Glomerular visceral epithelial cell (primary cell): ENCODE measurements around the gene DPYSL4.

Experiments used
- DNase-seq: peaks from one replicate; pipeline ENCODE4 v3.0.0-alpha.2; 2016; ENCODE audit errors: extremely low spot score

The DPYSL4 gene

GRCh38 chr10:132241086-132241485 is 54.3 kb downstream of the DPYSL4 start:
- no peak for DNase-seq

DNA sequence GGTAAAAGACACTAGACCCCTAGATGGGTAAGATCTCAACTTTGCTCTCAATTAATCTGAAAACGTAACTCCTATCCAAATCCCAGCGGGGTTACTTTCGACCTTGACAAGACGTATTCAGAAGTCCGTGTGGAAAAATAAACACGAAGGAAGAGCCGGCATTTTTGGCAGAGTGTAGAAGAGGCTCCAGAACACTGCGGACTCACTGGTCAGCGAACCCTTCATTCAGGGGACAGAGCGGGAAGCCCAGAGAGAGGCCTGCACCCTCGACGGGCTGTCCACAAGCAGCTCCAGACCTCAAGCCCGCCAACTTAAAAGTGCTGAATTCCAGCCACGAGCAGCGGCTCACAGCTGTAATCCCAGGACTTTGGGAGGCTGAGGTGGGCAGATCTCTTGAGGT is 54.7 kb downstream of the DPYSL4 start:
- DNase-seq = no peak

DNA sequence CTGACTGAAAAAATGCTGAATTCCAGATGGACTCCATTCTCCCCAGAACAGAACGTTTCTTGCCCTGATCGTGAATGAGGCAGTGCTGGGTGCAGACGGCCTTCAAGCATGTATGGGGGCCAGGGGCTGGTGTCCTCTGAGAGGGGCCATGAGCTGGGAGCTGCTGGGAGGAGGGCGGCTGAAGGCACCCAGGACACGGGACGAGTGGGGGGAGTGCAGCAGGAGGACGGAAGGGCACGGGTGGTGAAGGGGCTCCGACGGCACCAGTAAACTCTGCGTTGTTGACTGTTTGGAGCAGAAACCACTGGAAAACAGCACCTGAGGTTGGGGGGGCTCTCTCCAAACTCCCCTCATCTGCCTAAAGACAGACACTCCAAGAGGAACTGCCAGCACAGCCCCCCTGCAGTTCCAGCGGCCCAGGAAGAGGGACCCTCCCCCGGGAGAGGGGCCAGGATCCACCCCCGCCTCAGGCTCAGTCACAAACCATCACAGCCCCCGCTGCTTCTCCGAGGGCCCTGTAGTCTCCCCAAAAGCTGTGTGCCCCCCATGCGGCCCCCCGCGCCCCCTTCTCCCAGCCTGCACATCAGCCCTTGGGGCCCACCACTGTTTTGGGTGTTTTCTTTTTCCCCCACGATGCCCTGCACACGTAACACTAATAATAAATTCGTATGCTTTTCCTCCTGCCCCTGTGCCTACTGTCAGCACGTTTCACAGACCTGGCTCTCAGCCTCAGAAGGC is 55.5 kb downstream of the DPYSL4 start:
- no peak for DNase-seq

GRCh38 chr10:132243141-132243540 is 56.4 kb downstream of the DPYSL4 start:
- no peak for DNase-seq

- DNase-seq = no peak
Measured at GRCh38 chr10:132243626-132244025, 56.9 kb downstream of the DPYSL4 start.

DNA sequence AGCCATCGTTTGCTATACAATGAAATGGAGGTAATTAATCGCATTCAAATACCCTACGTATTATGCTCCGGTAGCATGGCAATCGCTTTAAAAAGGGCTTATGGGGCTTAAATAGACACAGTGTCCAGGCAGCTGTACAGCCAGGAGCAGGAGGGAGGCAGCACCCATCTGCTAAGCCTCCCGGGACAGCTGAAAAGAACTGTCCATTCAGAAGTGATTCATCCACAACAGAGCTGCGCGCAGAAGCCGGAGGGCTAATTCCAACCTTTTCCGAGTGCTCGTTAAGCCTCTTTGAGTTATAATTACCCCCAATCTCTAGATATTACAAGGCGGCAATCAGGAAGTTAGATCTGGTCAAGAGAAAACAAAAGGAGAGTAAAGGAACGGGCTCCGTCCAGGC is 58.3 kb downstream of the DPYSL4 start:
- DNase-seq = no peak

DNA sequence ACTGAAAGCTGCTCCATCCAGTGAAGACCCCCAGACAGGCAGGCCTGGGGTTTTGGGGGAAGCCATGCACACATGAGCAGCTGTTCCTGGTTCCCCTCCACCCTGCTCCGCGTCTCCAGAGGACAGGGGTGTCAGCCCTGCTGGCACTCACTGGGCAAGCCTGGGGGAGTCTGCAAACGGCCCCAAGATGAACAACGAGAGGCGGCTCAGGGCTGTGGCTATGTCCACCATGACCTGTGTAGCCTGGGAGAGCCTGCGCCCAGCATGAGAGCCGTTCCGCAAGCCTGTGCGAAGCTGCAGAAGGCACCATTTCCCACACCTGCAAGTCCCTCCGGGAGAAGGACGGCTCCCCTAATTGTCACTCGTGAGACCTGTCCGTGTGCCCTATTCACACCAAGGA is 59.5 kb downstream of the DPYSL4 start:
- no peak for DNase-seq

- no peak for DNase-seq
Measured at GRCh38 chr10:132247943-132248342, 61.2 kb downstream of the DPYSL4 start.

GRCh38 chr10:132248455-132249225 is 61.9 kb downstream of the DPYSL4 start:
- DNase-seq = no peak

DNA sequence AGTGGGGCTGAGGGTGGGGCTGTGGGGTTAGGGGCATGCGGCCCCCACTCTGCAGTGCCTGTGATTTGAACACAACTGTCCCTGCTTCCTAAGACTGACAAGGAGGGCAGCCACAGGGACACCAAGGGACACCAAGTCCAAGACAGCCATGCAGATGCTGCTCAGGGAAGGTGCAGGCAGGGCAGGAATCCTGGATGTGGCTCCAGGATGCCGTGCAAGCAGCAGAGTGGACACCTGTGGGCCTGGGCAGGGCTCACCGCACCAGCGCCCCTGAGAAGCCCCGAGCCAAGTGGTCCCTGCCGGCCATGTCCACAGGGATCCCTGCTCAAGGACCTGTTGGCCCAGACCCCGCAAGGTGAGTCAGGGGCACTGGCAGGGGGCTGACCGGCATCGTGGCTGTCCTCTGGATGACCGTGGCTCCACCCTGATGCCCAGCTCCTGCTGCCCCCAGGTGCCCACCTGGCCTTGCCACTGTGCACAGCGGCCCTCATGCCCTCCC is 62.5 kb downstream of the DPYSL4 start:
- DNase-seq = no peak

GRCh38 chr10:132249824-132250375 is 63.2 kb downstream of the DPYSL4 start:
- DNase-seq = no peak

GRCh38 chr10:132250481-132251475 is 64.0 kb downstream of the DPYSL4 start:
- no peak for DNase-seq

- DNase-seq = no peak
Measured at GRCh38 chr10:132251928-132252327, 65.2 kb downstream of the DPYSL4 start.

DNA sequence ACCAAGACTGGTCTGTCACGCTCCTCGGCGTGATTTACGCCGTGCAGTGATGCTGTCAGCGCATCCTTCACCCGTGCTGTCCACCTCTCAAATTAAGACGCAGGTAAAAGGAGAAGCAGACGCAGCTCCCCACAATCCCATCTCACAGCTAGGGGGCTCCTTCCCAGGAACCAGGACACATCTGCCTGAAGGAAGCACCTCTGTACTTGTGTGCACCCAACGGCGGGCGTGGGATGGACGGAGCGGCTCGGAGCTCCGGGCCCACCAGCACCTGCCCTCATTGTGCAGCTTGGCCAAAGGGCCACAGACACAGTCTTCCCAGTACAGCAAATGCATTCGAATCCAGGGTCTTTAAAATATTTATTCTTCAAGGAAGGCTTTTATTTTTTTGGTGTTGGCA is 65.7 kb downstream of the DPYSL4 start:
- DNase-seq = no peak

GRCh38 chr10:132253092-132253687 is 66.4 kb downstream of the DPYSL4 start:
- no peak for DNase-seq

DNA sequence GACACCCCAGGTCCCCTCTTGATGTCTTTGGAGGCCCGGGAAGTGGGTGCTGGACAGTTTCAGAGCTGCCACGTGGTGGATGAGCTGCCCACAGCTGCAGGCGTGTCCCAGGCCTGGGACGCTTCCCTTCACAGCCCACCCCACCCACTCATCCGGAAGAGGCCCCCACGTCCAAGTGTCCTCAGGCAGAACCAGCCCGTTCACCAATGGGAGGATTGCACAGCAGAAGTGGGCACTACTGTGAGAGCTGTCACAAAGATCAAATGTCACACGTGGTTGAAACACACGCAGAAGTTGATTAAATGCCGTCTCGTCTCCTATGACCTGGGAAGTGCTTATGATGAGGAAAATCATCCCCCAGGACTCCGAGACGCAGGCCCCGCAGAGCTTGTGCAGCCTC is 68.1 kb downstream of the DPYSL4 start:
- no peak for DNase-seq
